ENCODE measurements around the gene DNAJC8. TPM values are rescaled to one million over a fixed set of nuclear protein-coding genes. Genes with fewer than 3 reads are reported as not detected.

DNAJC8 gene
- total RNA-seq, 2 donors from 2014 or later, result 45.8 to 55.3 TPM

- H3K4me3 ChIP-seq, result no peak overlapping the region
- H3K27ac ChIP-seq, result no peak overlapping the region
- H3K36me3 ChIP-seq, result no peaks in the 10 kb centered on the region
- DNase-seq (ENCODE audit: low spot score), result no peak
- H3K4me1 ChIP-seq, result no peaks in the 10 kb centered on the region
- no peak for TF ChIP-seq CTCF (IDR thresholded peaks at IDR 0.05)
- H3K9me3 ChIP-seq, result no peaks in the 10 kb centered on the region
- H3K27me3 ChIP-seq, result no peaks in the 10 kb centered on the region
Measured at GRCh38 chr1:28154078-28154594, 78.7 kb downstream of the DNAJC8 start.

Other genes starting within 250 kb of the DNAJC8 start
- gene EYA3, start 144.4 kb downstream of the DNAJC8 start, total RNA-seq, result 10 to 100 TPM; 13.6 to 15.6 TPM
- gene PTAFR, start 56.3 kb downstream of the DNAJC8 start, total RNA-seq, result 1 to 10 TPM; 1.3 to 4.6 TPM
- gene ATP5IF1, start 3.1 kb upstream of the DNAJC8 start, total RNA-seq, result 100 to 1,000 TPM; 472 to 881 TPM
- 1 to 10 TPM; 4.1 to 8.9 TPM for gene SESN2, start 26.5 kb upstream of the DNAJC8 start, total RNA-seq
- gene MED18, start 96.0 kb upstream of the DNAJC8 start, total RNA-seq, result 1 to 10 TPM; 5.8 to 6.4 TPM
- 10 to 100 TPM; 15.8 to 22.4 TPM for gene PHACTR4, start 136.7 kb upstream of the DNAJC8 start, total RNA-seq